Transverse colon (tissue), 4 donors: ENCODE results near the gene KRT85.

ENCODE experiments used
- CTCF ChIP-seq, 5 experiments: fragments of 200-600 bp in 3 of 5; fragments of 450-650 bp in 2 of 5; sonication (generic) in 3 of 5; IDR thresholded peaks; 1 replicate in 2 of 5; 2 replicates in 3 of 5; pipeline ENCODE4 v1.5.1; 2016 to 2017; ENCODE audit warnings: antibody characterized with exemption in 5 of 5, inconsistent platforms in 3 of 5, mild to moderate bottlenecking in 2 of 5, moderate library complexity in 1 of 5
- POLR2AphosphoS5 ChIP-seq, 3 donors: sonication (generic); formaldehyde crosslinking; IDR thresholded peaks; one replicate each; pipeline ENCODE4 v1.6.1; 2016; ENCODE audit warnings: antibody characterized with exemption in 3 of 3

GRCh38 chr12:52331833-52332232, 35.4 kb downstream of the KRT85 start:
- TF ChIP-seq CTCF (IDR thresholded peaks at IDR 0.05) (no peak), POLR2AphosphoS5 (IDR thresholded peaks at IDR 0.05) (no peak)
